Esophagus muscularis mucosa (tissue), 4 donors: ENCODE results near the gene CNTNAP2. TPM values are rescaled to one million over a fixed set of nuclear protein-coding genes. Genes with fewer than 3 reads are reported as not detected.

Experiments
- DNase-seq: peaks from one replicate; pipeline ENCODE4 v3.0.0-alpha.2; 2017; ENCODE audit errors: extremely low spot score
- H3K27ac ChIP-seq, 4 donors: fragments of 200-600 bp; sonication (generic); replicated peaks in 1 of 4; 1 replicate in 3 of 4; 2 replicates in 1 of 4; pipeline ENCODE4 v1.5.1; 2016 to 2019; ENCODE audit warnings: mild to moderate bottlenecking in 1 of 4
- H3K27me3 ChIP-seq, 4 donors: fragments of 200-600 bp; sonication (generic); one replicate each; pipeline versions ENCODE4 v1.5.1 to v1.6.0; 2016 to 2019
- H3K36me3 ChIP-seq, 4 donors: fragments of 200-600 bp; sonication (generic); one replicate each; pipeline ENCODE4 v1.5.1; 2016 to 2019
- H3K4me1 ChIP-seq, 4 donors: fragments of 200-600 bp; sonication (generic); one replicate each; pipeline ENCODE4 v1.5.1; 2016 to 2019
- H3K4me3 ChIP-seq, 4 donors: fragments of 200-600 bp; sonication (generic); 1 replicate in 2 of 4; 2 replicates in 2 of 4; pipeline ENCODE4 v1.5.1; 2016 to 2019; ENCODE audit warnings: mild to moderate bottlenecking in 4 of 4, moderate library complexity in 1 of 4
- H3K9me3 ChIP-seq, 4 donors: fragments of 200-600 bp; sonication (generic); 1 replicate in 3 of 4; 2 replicates in 1 of 4; pipeline ENCODE4 v1.5.1; 2016 to 2019
- EP300 ChIP-seq: sonication (generic); formaldehyde crosslinking; IDR thresholded peaks from one replicate; pipeline ENCODE4 v1.6.1; 2017; ENCODE audit warnings: antibody characterized with exemption
- POLR2A ChIP-seq: fragments of 450-650 bp; IDR thresholded peaks from one replicate; pipeline ENCODE4 v1.6.1; 2017; ENCODE audit warnings: antibody characterized with exemption, moderate library complexity, mild to moderate bottlenecking, low read depth
- POLR2AphosphoS5 ChIP-seq, 2 donors: sonication (generic); formaldehyde crosslinking; IDR thresholded peaks; one replicate each; pipeline ENCODE4 v1.6.1; 2017; ENCODE audit warnings: antibody characterized with exemption in 2 of 2
- WGBS: methylation state at CpG from one replicate; pipeline ENCODE4 v1.1.5; 2018; 5-methylcytosine and 5-hydroxymethylcytosine counted together
- intact Hi-C: fragments of 100-400 bp; cut with DNase I; formaldehyde crosslinking; loops from one replicate; pipeline ENCODE4 v1.15.1; 2023
- total RNA-seq, 4 donors: library from RNA; depleted of rRNA; stranded (reverse); fragments of >200 nt; gene quantifications; one replicate each; pipeline versions ENCODE4 v1.1.0 to v1.2.1, GENCODE V29; 2016
- TF ChIP-seq, protein P1 (sequence below), 3 experiments: fragments of 200-600 bp in 2 of 3; fragments of 450-650 bp in 1 of 3; sonication (generic) in 2 of 3; IDR thresholded peaks; one replicate each; pipeline ENCODE4 v1.5.1; 2017 to 2019; ENCODE audit warnings: antibody characterized with exemption in 3 of 3, mild to moderate bottlenecking in 2 of 3, moderate library complexity in 1 of 3

Gene CNTNAP2
- total RNA-seq, 4 donors from 2014 or later: 1.2 to 2.9 (median 1.9) TPM

DNA sequence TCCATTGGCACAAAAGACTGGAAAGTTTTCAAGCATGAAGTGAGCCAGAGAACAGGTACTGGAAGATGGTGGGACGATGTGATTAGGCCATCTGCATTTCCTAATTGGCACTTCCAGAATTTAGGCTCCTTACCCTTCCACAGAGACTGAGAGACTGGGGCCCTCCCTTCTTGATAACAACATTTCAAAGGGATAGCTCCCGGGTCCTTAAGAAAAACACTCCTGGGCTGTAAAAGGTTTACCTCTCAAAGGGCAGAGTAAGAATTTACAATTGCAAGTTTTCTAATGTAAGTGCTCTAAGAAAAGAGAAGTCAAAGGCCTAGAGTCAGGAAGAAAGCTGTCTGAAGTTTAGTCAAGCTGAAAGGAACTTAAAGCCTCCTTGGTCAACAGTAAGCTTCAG, 1914.4 kb downstream of the CNTNAP2 start:
- DNase-seq: no peak
- H3K27me3 ChIP-seq: no peaks in the 10 kb centered on the region
- H3K4me1 ChIP-seq: no peaks in the 10 kb centered on the region
- no peak overlapping the region for H3K4me3 ChIP-seq
- TF ChIP-seq POLR2A: no peak
- TF ChIP-seq, protein P1, sequence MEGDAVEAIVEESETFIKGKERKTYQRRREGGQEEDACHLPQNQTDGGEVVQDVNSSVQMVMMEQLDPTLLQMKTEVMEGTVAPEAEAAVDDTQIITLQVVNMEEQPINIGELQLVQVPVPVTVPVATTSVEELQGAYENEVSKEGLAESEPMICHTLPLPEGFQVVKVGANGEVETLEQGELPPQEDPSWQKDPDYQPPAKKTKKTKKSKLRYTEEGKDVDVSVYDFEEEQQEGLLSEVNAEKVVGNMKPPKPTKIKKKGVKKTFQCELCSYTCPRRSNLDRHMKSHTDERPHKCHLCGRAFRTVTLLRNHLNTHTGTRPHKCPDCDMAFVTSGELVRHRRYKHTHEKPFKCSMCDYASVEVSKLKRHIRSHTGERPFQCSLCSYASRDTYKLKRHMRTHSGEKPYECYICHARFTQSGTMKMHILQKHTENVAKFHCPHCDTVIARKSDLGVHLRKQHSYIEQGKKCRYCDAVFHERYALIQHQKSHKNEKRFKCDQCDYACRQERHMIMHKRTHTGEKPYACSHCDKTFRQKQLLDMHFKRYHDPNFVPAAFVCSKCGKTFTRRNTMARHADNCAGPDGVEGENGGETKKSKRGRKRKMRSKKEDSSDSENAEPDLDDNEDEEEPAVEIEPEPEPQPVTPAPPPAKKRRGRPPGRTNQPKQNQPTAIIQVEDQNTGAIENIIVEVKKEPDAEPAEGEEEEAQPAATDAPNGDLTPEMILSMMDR (IDR thresholded peaks at IDR 0.05): no peak
- no peak for TF ChIP-seq POLR2AphosphoS5 (IDR thresholded peaks at IDR 0.05)
- no peak for TF ChIP-seq EP300
- WGBS: 75% methylated on average over 2 of the region's 2 CpGs
- intact Hi-C loops: no loop called here
- H3K9me3 ChIP-seq: no peaks in the 10 kb centered on the region
- H3K27ac ChIP-seq: no peak overlapping the region
- no peaks in the 10 kb centered on the region for H3K36me3 ChIP-seq

DNA sequence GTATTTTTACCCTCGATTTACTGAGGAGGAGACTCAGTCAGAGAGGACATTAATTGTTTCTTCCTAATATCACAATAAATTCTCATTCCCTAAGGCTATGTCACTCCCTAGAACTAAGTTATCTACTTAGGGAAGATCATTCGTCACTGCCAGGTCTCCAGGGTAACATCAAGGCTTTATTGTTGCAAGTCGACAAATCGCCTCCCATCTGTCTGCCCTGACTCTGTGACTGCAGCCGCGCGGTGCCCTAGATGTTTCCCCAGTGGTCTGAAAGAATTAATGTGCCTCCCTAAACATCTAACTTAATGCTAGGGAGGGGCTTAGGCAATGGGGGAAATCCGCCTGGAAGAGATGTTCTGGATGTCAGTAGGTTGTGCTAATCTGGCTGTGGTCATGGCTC, 1915.2 kb downstream of the CNTNAP2 start:
- Histone ChIP-seq H3K9me3 (no peaks in the 10 kb centered on the region), H3K4me1 (no peaks in the 10 kb centered on the region), H3K27me3 (no peaks in the 10 kb centered on the region), H3K4me3 (no peak overlapping the region), H3K27ac (no peak overlapping the region), H3K36me3 (no peaks in the 10 kb centered on the region)
- 69% methylated on average over 8 of the region's 8 CpGs for WGBS
- TF ChIP-seq, protein P1 (IDR thresholded peaks at IDR 0.05): no peak
- TF ChIP-seq POLR2A: no peak
- no peak for TF ChIP-seq EP300
- TF ChIP-seq POLR2AphosphoS5 (IDR thresholded peaks at IDR 0.05): no peak
- no peak for DNase-seq
- intact Hi-C loops: no loop called here

GRCh38 chr7:148035950-148036349, 1919.3 kb downstream of the CNTNAP2 start:
- H3K36me3 ChIP-seq: no peaks in the 10 kb centered on the region
- no peak overlapping the region for H3K4me3 ChIP-seq
- H3K27me3 ChIP-seq: no peaks in the 10 kb centered on the region
- DNase-seq: no peak
- 85% methylated on average over 1 of the region's 1 CpG for WGBS
- no peak overlapping the region for H3K27ac ChIP-seq
- TF ChIP-seq POLR2AphosphoS5 (IDR thresholded peaks at IDR 0.05) (no peak), POLR2A (no peak)
- H3K4me1 ChIP-seq: peaks cover 0 to 12% (median 4%) of the 10 kb centered on the region in 4 donors
- intact Hi-C loops: no loop called here
- H3K9me3 ChIP-seq: no peaks in the 10 kb centered on the region

GRCh38 chr7:148037044-148037443, 1920.4 kb downstream of the CNTNAP2 start:
- H3K27me3 ChIP-seq: no peaks in the 10 kb centered on the region
- no peak overlapping the region for H3K4me3 ChIP-seq
- H3K9me3 ChIP-seq: no peaks in the 10 kb centered on the region
- intact Hi-C loops: no loop called here
- DNase-seq: no peak
- 91% methylated on average over 2 of the region's 2 CpGs for WGBS
- no peak for TF ChIP-seq POLR2A
- TF ChIP-seq, protein P1 (IDR thresholded peaks at IDR 0.05): no peak
- no peak for TF ChIP-seq POLR2AphosphoS5 (IDR thresholded peaks at IDR 0.05)
- no peak for TF ChIP-seq EP300
- no peak overlapping the region for H3K27ac ChIP-seq
- peaks cover 0 to 12% (median 4%) of the 10 kb centered on the region in 4 donors for H3K4me1 ChIP-seq
- no peaks in the 10 kb centered on the region for H3K36me3 ChIP-seq

GRCh38 chr7:148041156-148041555, 1924.6 kb downstream of the CNTNAP2 start:
- Histone ChIP-seq H3K4me1 (peaks cover 0 to 12% (median 4%) of the 10 kb centered on the region in 4 donors), H3K27me3 (no peaks in the 10 kb centered on the region), H3K27ac (no peak overlapping the region), H3K9me3 (no peaks in the 10 kb centered on the region), H3K4me3 (no peak overlapping the region), H3K36me3 (no peaks in the 10 kb centered on the region)
- 91% methylated on average over 3 of the region's 3 CpGs for WGBS
- TF ChIP-seq, protein P1 (IDR thresholded peaks at IDR 0.05): no peak
- TF ChIP-seq EP300 (no peak), POLR2AphosphoS5 (IDR thresholded peaks at IDR 0.05) (no peak), POLR2A (no peak)
- intact Hi-C loops: no loop called here
- no peak for DNase-seq
